ENCODE measurements around the gene CD58. TPM values are rescaled to one million over a fixed set of nuclear protein-coding genes. Genes with fewer than 3 reads are reported as not detected.

The CD58 gene
- 22.5 to 28.6 TPM (median 23.2 TPM) in 5 replicates for total RNA-seq (2022; extraction: Qiagen RNA extraction; ENCODE audit: low read depth)

GRCh38 chr1:116570358-116571214 lies at the start of gene CD58:
TSS of gene CD58 (minus strand) at chr1:116571026. CDS start at chr1:116570972, 54 bp downstream.

Other genes with a start within 250 kb of the CD58 start
- gene ATP1A1, start 197.8 kb downstream of the CD58 start, total RNA-seq (2022; extraction: Qiagen RNA extraction; ENCODE audit: low read depth): 143 to 176 TPM (median 161 TPM) in 5 replicates
- gene IGSF3, start 96.7 kb upstream of the CD58 start, total RNA-seq (2022; extraction: Qiagen RNA extraction; ENCODE audit: low read depth): 19.0 to 26.5 TPM (median 23.3 TPM) in 5 replicates
- gene CD2, start 183.4 kb upstream of the CD58 start, total RNA-seq (2022; extraction: Qiagen RNA extraction; ENCODE audit: low read depth): not detected in 5 replicates